K562 (cell line): Measurements from ENCODE around the gene DOCK1. TPM values are rescaled to one million over a fixed set of nuclear protein-coding genes. Genes with fewer than 3 reads are reported as not detected.

Experiments
- ATAC-seq: fragments of 200-7000 bp; cut with Tn5 transposase; 3 replicates; pipeline ENCODE4 v1.9.1; 2020; ENCODE audit warnings: moderate library complexity
- BruUV-seq: library from RNA; stranded (reverse); fragments of 400-500 nt; replicated peaks from 2 replicates; lab custom pipeline; 2021; lab: Mats Ljungman, UMichigan
- CTCF ChIA-PET: fragments of 300-600 bp; formaldehyde crosslinking; extraction: SDS; loops from one replicate; lab custom pipeline; 2021; ENCODE audit warnings: low intra/inter-chr PET ratio; lab: Yijun Ruan, JAX
- POLR2A ChIA-PET: fragments of 300-600, 350-650 bp; sonication (Branson Sonifier 250); formaldehyde crosslinking; extraction: SDS; loops from one replicate; lab custom pipeline; 2021; ENCODE audit warnings: antibody characterized with exemption, inconsistent platforms; lab: Yijun Ruan, JAX
- DNase-seq, 4 experiments: peaks; one replicate each; pipeline versions ENCODE4 v3.0.0 to v3.0.0-alpha.2; 2011 to 2018; ENCODE audit warnings: low spot score in 3 of 4, mixed read lengths in 3 of 4; ENCODE audit errors: extremely low read depth in 1 of 4
- FAIRE-seq: peaks from 2 replicates; lab custom pipeline; 2011; peaks lifted over from hg19 to GRCh38; lab: Jason Lieb, UNC
- H2AFZ ChIP-seq: 2 replicates; pipeline ENCODE4 v1.6.0; 2011; ENCODE audit warnings: low read depth, low read length, control low read depth, inconsistent platforms
- H3K27ac ChIP-seq: fragments of 200-600 bp; 3 replicates; pipeline ENCODE4 v1.8.0; 2011; ENCODE audit warnings: low read depth, mild to moderate bottlenecking, control low read depth, inconsistent platforms, low read length, moderate library complexity, mixed read lengths; ENCODE audit errors: extremely low read depth
- H3K27me3 ChIP-seq, 2 experiments: fragments of 300-600 bp in 1 of 2; 2 replicates in 1 of 2; 3 replicates in 1 of 2; pipeline versions ENCODE4 v1.6.0 to v1.8.0; 2011; ENCODE audit warnings: inconsistent platforms in 2 of 2, low read length in 2 of 2, mild to moderate bottlenecking in 1 of 2, mixed read lengths in 1 of 2, moderate library complexity in 1 of 2; ENCODE audit not compliant: control insufficient read depth in 2 of 2, insufficient read depth in 2 of 2
- H3K36me3 ChIP-seq: fragments of 300-600 bp; 3 replicates; pipeline ENCODE4 v1.8.0; 2011; ENCODE audit warnings: mild to moderate bottlenecking, low read length, inconsistent platforms; ENCODE audit not compliant: control insufficient read depth, insufficient read depth
- H3K4me1 ChIP-seq, 2 experiments: fragments of 200-600 bp in 1 of 2; replicated peaks in 1 of 2; 2 replicates in 1 of 2; 3 replicates in 1 of 2; pipeline versions ENCODE4 v1.5.1 to v1.8.0; 2011; ENCODE audit warnings: inconsistent platforms in 2 of 2, low read length in 2 of 2, mild to moderate bottlenecking in 1 of 2, mixed read lengths in 1 of 2, moderate library complexity in 1 of 2; ENCODE audit not compliant: control insufficient read depth in 2 of 2, insufficient read depth in 2 of 2
- H3K4me2 ChIP-seq: 2 replicates; pipeline ENCODE4 v1.6.1; 2011; ENCODE audit warnings: low read length, control low read depth, inconsistent platforms, mixed read lengths; ENCODE audit not compliant: insufficient read depth
- H3K4me3 ChIP-seq: fragments of 200-600 bp; sonication (generic), shearing (Covaris generic); 2 replicates; pipeline ENCODE4 v1.5.1; 2016; ENCODE audit warnings: control low read depth, inconsistent platforms
- H3K79me2 ChIP-seq: fragments of 200-600 bp; 3 replicates; pipeline ENCODE4 v1.8.0; 2011; ENCODE audit warnings: low read length, inconsistent platforms; ENCODE audit not compliant: control insufficient read depth, insufficient read depth
- H3K9ac ChIP-seq, 2 experiments: 2 replicates each; pipeline versions ENCODE4 v1.6.0 to v1.6.1; 2011; ENCODE audit warnings: low read depth in 2 of 2, low read length in 2 of 2, control low read depth in 1 of 2, inconsistent platforms in 1 of 2, mild to moderate bottlenecking in 1 of 2, mixed read lengths in 1 of 2; ENCODE audit not compliant: insufficient read depth in 1 of 2
- H3K9me1 ChIP-seq: one replicate; pipeline ENCODE4 v1.6.0; 2011; ENCODE audit warnings: inconsistent platforms, mild to moderate bottlenecking, low read length, moderate library complexity; ENCODE audit not compliant: control insufficient read depth, insufficient read depth
- H3K9me3 ChIP-seq: replicated peaks from 2 replicates; pipeline ENCODE4 v1.5.1; 2011; ENCODE audit warnings: low read depth, low read length, inconsistent platforms; ENCODE audit not compliant: control insufficient read depth, insufficient read depth
- H4K20me1 ChIP-seq: replicated peaks from 2 replicates; pipeline ENCODE4 v1.6.1; 2011; ENCODE audit warnings: low read length, inconsistent platforms, mixed read lengths; ENCODE audit not compliant: control insufficient read depth, insufficient read depth
- CBFB ChIP-seq: sonication (generic); formaldehyde crosslinking; IDR thresholded peaks from 2 replicates; pipeline ENCODE4 v1.4.0; 2020; ENCODE audit warnings: mild to moderate bottlenecking, missing genetic modification reagents
- CBX2 ChIP-seq: fragments of 200-600 bp; sonication (generic); IDR thresholded peaks from one replicate; pipeline ENCODE4 v1.6.1; 2012; ENCODE audit warnings: mild to moderate bottlenecking, low read length, inconsistent platforms; ENCODE audit not compliant: insufficient read depth, poor library complexity, severe bottlenecking
- FOXM1 ChIP-seq, 2 experiments: fragments of 450-650 bp in 1 of 2; sonication (generic) in 1 of 2; formaldehyde crosslinking in 1 of 2; IDR thresholded peaks; 2 replicates each; pipeline versions ENCODE4 v1.6.1 to v1.9.0; 2017 to 2022; ENCODE audit warnings: low read depth in 2 of 2, mild to moderate bottlenecking in 2 of 2, missing genetic modification reagents in 1 of 2, moderate library complexity in 1 of 2
- JUND ChIP-seq, 2 experiments: IDR thresholded peaks; 2 replicates in 1 of 2; 3 replicates in 1 of 2; pipeline ENCODE4 v1.6.1; 2011; ENCODE audit warnings: borderline replicate concordance in 2 of 2, low read depth in 2 of 2, low read length in 2 of 2, improper control_type of control experiment in 1 of 2, missing biosample characterization in 1 of 2, missing genetic modification characterization in 1 of 2, missing genetic modification reagents in 1 of 2
- KDM1A ChIP-seq, 2 experiments: fragments of 450-650 bp; IDR thresholded peaks; 2 replicates each; pipeline ENCODE4 v1.6.1; 2016; ENCODE audit warnings: mild to moderate bottlenecking in 2 of 2
- MYBL2 ChIP-seq, 2 experiments: fragments of 450-650 bp in 1 of 2; sonication (generic) in 1 of 2; formaldehyde crosslinking in 1 of 2; IDR thresholded peaks; 2 replicates each; pipeline versions ENCODE4 v1.6.1 to v1.8.1; 2017 to 2022; ENCODE audit warnings: borderline replicate concordance in 1 of 2, inconsistent platforms in 1 of 2, low read depth in 1 of 2, mild to moderate bottlenecking in 1 of 2, missing genetic modification reagents in 1 of 2, moderate library complexity in 1 of 2
- NFATC3 ChIP-seq: fragments of 450-650 bp; IDR thresholded peaks from 2 replicates; pipeline ENCODE4 v1.6.1; 2017; ENCODE audit warnings: mild to moderate bottlenecking
- SIRT6 ChIP-seq: IDR thresholded peaks from one replicate; pipeline ENCODE4 v1.6.1; 2012; ENCODE audit warnings: low read depth, mild to moderate bottlenecking, control low read depth, inconsistent platforms, low read length, moderate library complexity
- SREBF1 ChIP-seq: fragments of 150-350 bp; IDR thresholded peaks from 2 replicates; pipeline ENCODE4 v1.6.1; 2014; ENCODE audit warnings: antibody characterized with exemption, low read depth, low read length, borderline replicate concordance
- ZNF23 ChIP-seq: fragments of 250-450 bp; sonication (Bioruptor Pico); IDR thresholded peaks from 2 replicates; pipeline ENCODE4 v1.4.0; 2020; ENCODE audit warnings: mild to moderate bottlenecking
- ZNF507 ChIP-seq: conservative IDR thresholded peaks from 2 replicates; pipeline ENCODE4 v1.6.1; 2017; ENCODE audit warnings: missing genetic modification characterization, missing compliant biosample characterization
- ZNF785 ChIP-seq: fragments of 250-450 bp; sonication (Bioruptor Pico); IDR thresholded peaks from 2 replicates; pipeline ENCODE4 v1.4.0; 2020; ENCODE audit warnings: mild to moderate bottlenecking
- ZZZ3 ChIP-seq: fragments of 450-650 bp; IDR thresholded peaks from 2 replicates; pipeline ENCODE4 v1.6.1; 2016; ENCODE audit warnings: antibody characterized with exemption, mild to moderate bottlenecking, moderate library complexity
- WGBS: fragments of 100-300 bp; shearing (Covaris generic); methylation state at CpG from one replicate; pipeline ENCODE4 v1.1.6; 2016; ENCODE audit warnings: low coverage, mixed read lengths; ENCODE audit not compliant: insufficient coverage; ENCODE audit errors: missing lambda C conversion rate; 5-methylcytosine and 5-hydroxymethylcytosine counted together
- in situ Hi-C: fragments of 300-500 bp; cut with MboI; formaldehyde crosslinking; loops from 4 replicates; pipeline ENCODE4 v1.15.0; 2018; ENCODE audit warnings: inconsistent platforms, mixed read lengths
- intact Hi-C: fragments of 100-400 bp; cut with micrococcal nuclease; formaldehyde crosslinking; loops from 2 replicates; pipeline ENCODE4 v1.14.2; 2022
- polyA plus RNA-seq, 8 experiments: library from polyadenylated mRNA; depleted of rRNA in 4 of 8; stranded (reverse) in 5 of 8; unstranded in 3 of 8; fragments of >200 nt; fragmentation: Nextera tagmentation in 2 of 8; fragmentation: Illumina TruSeq in 1 of 8; extraction: Ambion mirVana in 2 of 8; extraction: Trizol in 1 of 8; gene quantifications; 2 replicates each; pipeline versions ENCODE4 v1.2.1 to v1.2.3, GENCODE V29; 2011 to 2014; ENCODE audit warnings: inconsistent platforms in 1 of 8, missing spikeins in 1 of 8
- total RNA-seq, 7 experiments: library from RNA; depleted of rRNA in 6 of 7; stranded (reverse); fragments of >200 nt in 6 of 7; fragmentation: Illumina TruSeq in 2 of 7; extraction: Trizol in 2 of 7; gene quantifications; 2 replicates each; pipeline versions ENCODE4 v1.2.1 to v1.2.3, GENCODE V29; 2011 to 2021; ENCODE audit warnings: low replicate concordance in 1 of 7
- TF ChIP-seq, protein P1 (sequence below): fragments of 450-650 bp; IDR thresholded peaks from 2 replicates; pipeline ENCODE4 v1.7.0; 2016; ENCODE audit warnings: borderline replicate concordance

Gene DOCK1
- total and polyA plus RNA-seq, 9 of the 15 experiments (the other 6 are each of a cell fraction or from before 2014, with no cell fraction given) = 0.31 TPM; not detected in 8

DNA sequence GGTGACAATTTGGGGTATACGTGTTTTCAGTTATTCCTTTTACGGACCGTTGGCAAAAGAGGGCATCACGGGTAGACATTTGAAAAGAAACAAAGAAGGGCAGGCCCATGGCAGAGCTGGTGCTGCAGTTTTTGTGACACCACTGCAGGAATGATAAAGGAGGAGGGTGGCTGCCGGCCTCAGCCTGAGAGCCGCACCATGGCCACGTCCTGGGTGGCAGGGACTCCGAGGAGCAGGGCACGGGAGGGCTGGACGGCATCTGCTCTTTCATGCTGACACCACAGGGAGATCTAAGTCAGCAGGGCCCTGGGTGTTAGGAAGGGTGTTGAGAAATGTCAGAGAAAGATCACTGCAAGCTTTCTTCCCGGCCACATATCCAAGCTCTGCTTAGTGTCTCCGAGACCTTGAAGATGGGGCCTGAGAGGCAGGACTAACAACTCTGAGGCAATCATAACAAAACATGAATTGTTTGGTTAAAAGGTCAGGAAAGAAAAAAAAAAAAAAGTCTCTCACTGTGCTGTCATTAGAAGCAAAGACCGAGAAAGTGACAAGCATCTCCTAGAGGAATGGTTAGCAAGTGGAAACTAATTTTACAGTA lies 254.5 kb downstream of the DOCK1 start (continued):
- TF ChIP-seq MYBL2 (IDR thresholded peaks at IDR 0.05; ENCODE audit: low read depth) = no peak
- TF ChIP-seq MYBL2 (CRISPR knock-in tag; IDR thresholded peaks at IDR 0.05; ENCODE audit: borderline replicate concordance) = no peak

DNA sequence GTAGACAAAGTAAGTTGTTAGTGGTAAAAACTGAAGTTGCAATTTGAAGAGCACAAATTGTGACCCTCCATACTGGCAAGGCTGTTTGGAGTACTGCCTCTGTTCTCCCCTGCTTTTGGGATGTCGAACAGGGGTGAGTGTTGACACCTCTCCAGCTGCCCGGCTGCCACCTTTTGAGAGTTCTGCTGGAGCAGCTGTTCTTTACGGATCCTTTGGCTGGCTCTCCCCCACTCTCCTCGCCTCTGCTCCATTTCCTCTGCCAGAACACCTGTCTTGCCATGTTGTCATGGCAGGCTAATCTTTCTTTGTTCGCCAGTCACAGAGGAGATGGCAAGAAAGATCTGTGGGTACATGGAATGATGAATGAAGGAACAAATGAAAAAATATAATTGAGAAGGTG lies 256.3 kb downstream of the DOCK1 start:
- H3K27me3 ChIP-seq = no peaks in the 10 kb centered on the region
- FAIRE-seq (no peak), DNase-seq (no peak)
- in situ Hi-C loops = no loop called here
- ChIA-PET CTCF (no interaction called here), POLR2A (no interaction called here)
- H3K27ac ChIP-seq = no peak overlapping the region
- H3K79me2 ChIP-seq = no peaks in the 10 kb centered on the region
- H3K4me2 ChIP-seq = no peak overlapping the region
- BruUV-seq = no TSS peak
- no peak overlapping the region for H3K9ac ChIP-seq
- no peaks in the 10 kb centered on the region for H3K4me1 ChIP-seq
- H2AFZ ChIP-seq = no peak overlapping the region
- no peak for TF ChIP-seq SREBF1
- no peak for TF ChIP-seq ZNF507 (tag)
- TF ChIP-seq CBFB (CRISPR knock-in tag) = no peak
- TF ChIP-seq NFATC3 = no peak
- TF ChIP-seq ZZZ3 = no peak
- TF ChIP-seq, protein P1, sequence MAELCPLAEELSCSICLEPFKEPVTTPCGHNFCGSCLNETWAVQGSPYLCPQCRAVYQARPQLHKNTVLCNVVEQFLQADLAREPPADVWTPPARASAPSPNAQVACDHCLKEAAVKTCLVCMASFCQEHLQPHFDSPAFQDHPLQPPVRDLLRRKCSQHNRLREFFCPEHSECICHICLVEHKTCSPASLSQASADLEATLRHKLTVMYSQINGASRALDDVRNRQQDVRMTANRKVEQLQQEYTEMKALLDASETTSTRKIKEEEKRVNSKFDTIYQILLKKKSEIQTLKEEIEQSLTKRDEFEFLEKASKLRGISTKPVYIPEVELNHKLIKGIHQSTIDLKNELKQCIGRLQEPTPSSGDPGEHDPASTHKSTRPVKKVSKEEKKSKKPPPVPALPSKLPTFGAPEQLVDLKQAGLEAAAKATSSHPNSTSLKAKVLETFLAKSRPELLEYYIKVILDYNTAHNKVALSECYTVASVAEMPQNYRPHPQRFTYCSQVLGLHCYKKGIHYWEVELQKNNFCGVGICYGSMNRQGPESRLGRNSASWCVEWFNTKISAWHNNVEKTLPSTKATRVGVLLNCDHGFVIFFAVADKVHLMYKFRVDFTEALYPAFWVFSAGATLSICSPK = no peak
- no peak for TF ChIP-seq SIRT6
- no peak for TF ChIP-seq KDM1A (IDR thresholded peaks at IDR 0.05)
- TF ChIP-seq FOXM1 (IDR thresholded peaks at IDR 0.05; ENCODE audit: low read depth) = no peak
- TF ChIP-seq FOXM1 (CRISPR knock-in tag; IDR thresholded peaks at IDR 0.05; ENCODE audit: low read depth) = no peak
- no peak for TF ChIP-seq CBX2
- TF ChIP-seq ZNF23 (CRISPR knock-in tag) = no peak
- TF ChIP-seq JUND (IDR thresholded peaks at IDR 0.05; ENCODE audit: borderline replicate concordance, low read depth, low read length) = no peak
- TF ChIP-seq JUND (tag; IDR thresholded peaks at IDR 0.05; ENCODE audit: borderline replicate concordance, low read depth, low read length) = no peak
- TF ChIP-seq ZNF785 (CRISPR knock-in tag) = no peak
- TF ChIP-seq, all 486 proteins: peak for 0
- H4K20me1 ChIP-seq = no peaks in the 10 kb centered on the region
- WGBS = 0% methylated on average over 5 of the region's 5 CpGs
- H3K9me1 ChIP-seq = no peaks in the 10 kb centered on the region
- intact Hi-C loops = no loop called here
- no peak for ATAC-seq
- no peak overlapping the region for H3K4me3 ChIP-seq
- H3K36me3 ChIP-seq = no peaks in the 10 kb centered on the region
- H3K9me3 ChIP-seq = no peaks in the 10 kb centered on the region
